ENCODE measurements around the gene CRTC1.

CRTC1 gene

GRCh38 chr19:18742838-18743783 is 59.6 kb downstream of the CRTC1 start:
- H3K4me3 ChIP-seq (ENCODE audit: low read depth, low read length) = no peak overlapping the region
- TF ChIP-seq CTCF (IDR thresholded peaks at IDR 0.05; ENCODE audit: borderline replicate concordance, insufficient read depth, low read depth, low read length) = no peak

GRCh38 chr19:18743784-18744418 is 60.4 kb downstream of the CRTC1 start:
- TF ChIP-seq CTCF (IDR thresholded peaks at IDR 0.05; ENCODE audit: borderline replicate concordance, insufficient read depth, low read depth, low read length) = no peak
- H3K4me3 ChIP-seq (ENCODE audit: low read depth, low read length) = no peak overlapping the region

GRCh38 chr19:18745012-18745735 is 61.7 kb downstream of the CRTC1 start:
- H3K4me3 ChIP-seq (ENCODE audit: low read depth, low read length) = no peak overlapping the region
- TF ChIP-seq CTCF (IDR thresholded peaks at IDR 0.05; ENCODE audit: borderline replicate concordance, insufficient read depth, low read depth, low read length) = no peak

- H3K4me3 ChIP-seq (ENCODE audit: low read depth, low read length) = no peak overlapping the region
- TF ChIP-seq CTCF (IDR thresholded peaks at IDR 0.05; ENCODE audit: borderline replicate concordance, insufficient read depth, low read depth, low read length) = no peak
These were observed 62.5 kb downstream of the CRTC1 start for GRCh38 chr19:18745931-18746330.

GRCh38 chr19:18746401-18747325 is 63.2 kb downstream of the CRTC1 start:
- no peak overlapping the region for H3K4me3 ChIP-seq (ENCODE audit: low read depth, low read length)
- no peak for TF ChIP-seq CTCF (IDR thresholded peaks at IDR 0.05; ENCODE audit: borderline replicate concordance, insufficient read depth, low read depth, low read length)
